Measurements from ENCODE around the gene IQGAP3.

The IQGAP3 gene

GRCh38 chr1:156499842-156500542 lies 72.4 kb downstream of the IQGAP3 start:
- H3K4me1 ChIP-seq (ENCODE audit: control insufficient read depth in 1 of 2, insufficient read depth in 1 of 2, low read depth in 1 of 2, low read length in 1 of 2), result peaks cover 56 to 70% of the 10 kb centered on the region in 2 experiments
- H3K27me3 ChIP-seq, result no peaks in the 10 kb centered on the region

GRCh38 chr1:156499194-156499841 lies 73.0 kb downstream of the IQGAP3 start:
- Histone ChIP-seq H3K4me1 (ENCODE audit: control insufficient read depth in 1 of 2, insufficient read depth in 1 of 2, low read depth in 1 of 2, low read length in 1 of 2) (peaks cover 50 to 68% of the 10 kb centered on the region in 2 experiments), H3K9me3 (no peaks in the 10 kb centered on the region), H3K27ac (peak overlapping the region; percentile 100), H3K36me3 (peaks cover 8% of the 10 kb centered on the region), H3K27me3 (no peaks in the 10 kb centered on the region), H3K4me3 (ENCODE audit: low read depth in 1 of 2, low read length in 1 of 2) (peak overlapping the region; percentile 91 to 96)
- TF ChIP-seq CTCF (IDR thresholded peaks at IDR 0.05), result no peak

More at GRCh38 chr1:156499842-156500542, 72.4 kb downstream of the IQGAP3 start:
- H3K36me3 ChIP-seq, result peaks cover under 1% of the 10 kb centered on the region
- H3K4me3 ChIP-seq (ENCODE audit: low read depth in 1 of 2, low read length in 1 of 2), result peak overlapping the region; percentile 91 to 96
- H3K27ac ChIP-seq, result peak overlapping the region; percentile 100
- H3K9me3 ChIP-seq, result no peaks in the 10 kb centered on the region
- no peak for TF ChIP-seq CTCF (IDR thresholded peaks at IDR 0.05)

- Histone ChIP-seq H3K27ac (peak overlapping the region; percentile 100), H3K4me3 (ENCODE audit: low read depth in 1 of 2, low read length in 1 of 2) (peak overlapping the region; percentile 91 to 96), H3K9me3 (no peaks in the 10 kb centered on the region), H3K4me1 (ENCODE audit: control insufficient read depth in 1 of 2, insufficient read depth in 1 of 2, low read depth in 1 of 2, low read length in 1 of 2) (peaks cover 44 to 68% of the 10 kb centered on the region in 2 experiments), H3K27me3 (no peaks in the 10 kb centered on the region), H3K36me3 (peaks cover 10% of the 10 kb centered on the region)
- no peak for TF ChIP-seq CTCF (IDR thresholded peaks at IDR 0.05)
Measured at GRCh38 chr1:156498432-156499193, 73.8 kb downstream of the IQGAP3 start.

- Histone ChIP-seq H3K27me3 (no peaks in the 10 kb centered on the region), H3K4me1 (ENCODE audit: control insufficient read depth in 1 of 2, insufficient read depth in 1 of 2, low read depth in 1 of 2, low read length in 1 of 2) (peaks cover 44 to 68% of the 10 kb centered on the region in 2 experiments), H3K4me3 (ENCODE audit: low read depth in 1 of 2, low read length in 1 of 2) (peak overlapping the region in 1 of 2 experiments; percentile 91), H3K27ac (peak overlapping the region; percentile 100), H3K36me3 (peaks cover 12% of the 10 kb centered on the region), H3K9me3 (no peaks in the 10 kb centered on the region)
- TF ChIP-seq CTCF (IDR thresholded peaks at IDR 0.05), result no peak
Measured at GRCh38 chr1:156497743-156498431, 74.5 kb downstream of the IQGAP3 start.

GRCh38 chr1:156497078-156497742 lies 75.2 kb downstream of the IQGAP3 start:
- Histone ChIP-seq H3K36me3 (peaks cover 18% of the 10 kb centered on the region), H3K27me3 (no peaks in the 10 kb centered on the region), H3K27ac (no peak overlapping the region), H3K9me3 (no peaks in the 10 kb centered on the region), H3K4me1 (ENCODE audit: control insufficient read depth in 1 of 2, insufficient read depth in 1 of 2, low read depth in 1 of 2, low read length in 1 of 2) (peaks cover 44 to 68% of the 10 kb centered on the region in 2 experiments), H3K4me3 (ENCODE audit: low read depth in 1 of 2, low read length in 1 of 2) (no peak overlapping the region)
- no peak for TF ChIP-seq CTCF (IDR thresholded peaks at IDR 0.05)
